Body of pancreas (tissue), 4 donors: ENCODE measurements around the gene LGR6. TPM values are rescaled to one million over a fixed set of nuclear protein-coding genes. Genes with fewer than 3 reads are reported as not detected.
A peak's percentile ranks its signal among the peaks of the same experiment; 100 is the strongest.

Experiments
- ATAC-seq: fragments of 150-250 bp; one replicate; pipeline ENCODE4 v1.9.1; 2016
- DNase-seq, 4 donors: peaks; one replicate each; pipeline ENCODE4 v3.0.0-alpha.2; 2019
- H3K27ac ChIP-seq, 4 donors: fragments of 200-600 bp; sonication (generic); 1 replicate in 3 of 4; 2 replicates in 1 of 4; pipeline versions ENCODE4 v1.5.1 to v1.6.1; 2016 to 2019; ENCODE audit warnings: mild to moderate bottlenecking in 1 of 4, mixed read lengths in 1 of 4, moderate library complexity in 1 of 4
- H3K27me3 ChIP-seq, 2 donors: fragments of 200-600 bp; sonication (generic); one replicate each; pipeline ENCODE4 v1.6.0; 2016; ENCODE audit warnings: mild to moderate bottlenecking in 1 of 2
- H3K36me3 ChIP-seq, 2 donors: fragments of 200-600 bp; sonication (generic); replicated peaks in 1 of 2; 2 replicates each; pipeline ENCODE4 v1.5.1; 2016; ENCODE audit warnings: low read depth in 2 of 2; ENCODE audit not compliant: insufficient read depth in 1 of 2
- H3K4me1 ChIP-seq: fragments of 200-600 bp; sonication (generic); one replicate; pipeline ENCODE4 v1.6.0; 2016
- H3K4me3 ChIP-seq, 2 donors: fragments of 200-600 bp; sonication (generic); 1 replicate in 1 of 2; 2 replicates in 1 of 2; pipeline ENCODE4 v1.5.1; 2016 to 2019
- H3K9me3 ChIP-seq, 3 donors: fragments of 200-600 bp; sonication (generic); 1 replicate in 2 of 3; 2 replicates in 1 of 3; pipeline ENCODE4 v1.5.1; 2016
- POLR2A ChIP-seq, 3 donors: fragments of 450-650 bp; IDR thresholded peaks; one replicate each; pipeline ENCODE4 v1.6.1; 2016; ENCODE audit warnings: antibody characterized with exemption in 3 of 3, mild to moderate bottlenecking in 2 of 3
- WGBS, 2 donors: methylation state at CpG; one replicate each; pipeline ENCODE4 v1.1.5; 2017; 5-methylcytosine and 5-hydroxymethylcytosine counted together
- intact Hi-C: fragments of 100-400 bp; cut with DNase I; formaldehyde crosslinking; loops from one replicate; pipeline ENCODE4 v1.15.1; 2023
- total RNA-seq, 2 donors: library from RNA; depleted of rRNA; stranded (reverse); fragments of >200 nt; gene quantifications; one replicate each; pipeline ENCODE4 v1.1.0, GENCODE V29; 2016
- TF ChIP-seq, protein P1 (sequence below), 7 experiments: fragments of 450-650 bp in 4 of 7; fragments of 200-600 bp in 3 of 7; sonication (generic) in 3 of 7; IDR thresholded peaks; one replicate each; pipeline ENCODE4 v1.5.1; 2016 to 2019; ENCODE audit warnings: antibody characterized with exemption in 7 of 7

The LGR6 gene
- total RNA-seq, 2 donors from 2014 or later, result 0.52 TPM; not detected in 1

DNA sequence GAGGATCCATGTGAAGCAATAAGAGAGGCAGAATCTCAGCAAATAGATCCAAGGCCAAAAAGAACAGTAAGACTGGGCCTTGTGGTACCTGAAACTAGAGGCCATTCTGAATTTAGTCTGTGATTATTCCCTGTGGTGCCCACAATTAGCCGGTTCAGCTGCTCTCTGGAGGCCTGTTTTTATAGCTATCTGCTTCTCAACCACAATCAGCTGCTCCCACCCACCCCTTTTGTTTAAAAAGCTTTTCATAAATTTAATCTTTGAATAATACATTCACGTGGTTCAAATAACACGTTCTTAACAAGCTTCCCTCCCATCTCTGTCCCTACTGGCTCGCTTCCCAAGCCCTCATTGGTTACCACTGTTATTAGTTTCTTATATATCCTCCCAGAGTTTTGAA, 130.1 kb downstream of the LGR6 start:
- no peak for ATAC-seq
- intact Hi-C loops, result no loop called here

DNA sequence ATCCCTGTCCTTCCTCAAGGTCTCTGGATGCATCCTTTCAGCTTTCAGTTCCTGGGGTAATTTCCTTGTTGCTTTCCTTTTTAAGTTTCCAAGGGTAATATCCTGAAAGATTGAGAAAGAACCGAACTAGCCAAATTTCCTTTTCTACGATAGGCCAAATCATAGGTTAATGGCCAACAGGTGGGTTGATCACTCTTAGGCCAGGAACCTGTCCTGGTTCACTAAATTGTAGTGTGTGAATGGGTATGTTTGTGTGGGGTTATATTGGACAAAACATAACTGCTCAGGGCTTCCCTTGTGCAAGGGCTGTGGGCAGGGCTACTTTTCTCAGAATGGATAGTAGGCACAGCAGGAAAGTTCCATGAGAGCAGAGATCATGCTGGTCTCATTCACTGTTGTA, 131.0 kb downstream of the LGR6 start:
- DNase-seq, result no peak

More for the DNA sequence above, 130.1 kb downstream of the LGR6 start:
- H3K4me3 ChIP-seq, result no peak overlapping the region
- DNase-seq, result no peak
- no peaks in the 10 kb centered on the region for H3K9me3 ChIP-seq
- no peak overlapping the region for H3K27ac ChIP-seq
- TF ChIP-seq POLR2A (IDR thresholded peaks at IDR 0.05), result no peak
- TF ChIP-seq, protein P1, sequence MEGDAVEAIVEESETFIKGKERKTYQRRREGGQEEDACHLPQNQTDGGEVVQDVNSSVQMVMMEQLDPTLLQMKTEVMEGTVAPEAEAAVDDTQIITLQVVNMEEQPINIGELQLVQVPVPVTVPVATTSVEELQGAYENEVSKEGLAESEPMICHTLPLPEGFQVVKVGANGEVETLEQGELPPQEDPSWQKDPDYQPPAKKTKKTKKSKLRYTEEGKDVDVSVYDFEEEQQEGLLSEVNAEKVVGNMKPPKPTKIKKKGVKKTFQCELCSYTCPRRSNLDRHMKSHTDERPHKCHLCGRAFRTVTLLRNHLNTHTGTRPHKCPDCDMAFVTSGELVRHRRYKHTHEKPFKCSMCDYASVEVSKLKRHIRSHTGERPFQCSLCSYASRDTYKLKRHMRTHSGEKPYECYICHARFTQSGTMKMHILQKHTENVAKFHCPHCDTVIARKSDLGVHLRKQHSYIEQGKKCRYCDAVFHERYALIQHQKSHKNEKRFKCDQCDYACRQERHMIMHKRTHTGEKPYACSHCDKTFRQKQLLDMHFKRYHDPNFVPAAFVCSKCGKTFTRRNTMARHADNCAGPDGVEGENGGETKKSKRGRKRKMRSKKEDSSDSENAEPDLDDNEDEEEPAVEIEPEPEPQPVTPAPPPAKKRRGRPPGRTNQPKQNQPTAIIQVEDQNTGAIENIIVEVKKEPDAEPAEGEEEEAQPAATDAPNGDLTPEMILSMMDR (IDR thresholded peaks at IDR 0.05), result no peak
- H3K4me1 ChIP-seq, result no peaks in the 10 kb centered on the region
- H3K27me3 ChIP-seq, result no peaks in the 10 kb centered on the region
- no peaks in the 10 kb centered on the region for H3K36me3 ChIP-seq
- WGBS, 2 donors, result 84 to 92% methylated on average over 4 of the region's 4 CpGs

DNA sequence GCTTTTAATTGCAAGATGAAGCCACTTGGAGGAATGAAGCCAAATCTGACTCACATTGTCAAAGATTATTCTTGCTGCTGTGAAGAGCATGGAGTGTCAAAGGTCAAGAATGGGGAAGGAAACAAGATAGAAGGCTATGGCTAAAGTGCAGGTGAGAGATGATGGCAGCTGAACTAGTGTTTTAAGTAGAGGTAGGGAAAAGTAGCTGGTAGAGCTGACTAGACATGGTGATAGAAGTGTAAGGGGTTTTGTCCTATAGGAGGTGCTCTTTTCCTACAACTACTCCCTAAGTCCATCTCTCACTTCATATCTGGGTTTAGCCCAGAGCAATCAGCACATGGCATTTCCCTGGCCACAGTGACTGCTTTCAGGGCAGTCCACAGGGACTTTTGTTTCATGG, 136.3 kb downstream of the LGR6 start:
- TF ChIP-seq, protein P1 (IDR thresholded peaks at IDR 0.05), result no peak
- TF ChIP-seq POLR2A (IDR thresholded peaks at IDR 0.05), result no peak
- H3K9me3 ChIP-seq, result no peaks in the 10 kb centered on the region

More for the DNA sequence above, 131.0 kb downstream of the LGR6 start:
- Histone ChIP-seq H3K4me1 (no peaks in the 10 kb centered on the region), H3K27me3 (no peaks in the 10 kb centered on the region), H3K27ac (no peak overlapping the region), H3K36me3 (no peaks in the 10 kb centered on the region), H3K9me3 (no peaks in the 10 kb centered on the region), H3K4me3 (no peak overlapping the region)
- 91 to 93% methylated on average over 2 of the region's 2 CpGs for WGBS, 2 donors
- ATAC-seq, result no peak
- TF ChIP-seq POLR2A (IDR thresholded peaks at IDR 0.05), result no peak
- TF ChIP-seq, protein P1 (IDR thresholded peaks at IDR 0.05), result no peak
- intact Hi-C loops, result no loop called here

DNA sequence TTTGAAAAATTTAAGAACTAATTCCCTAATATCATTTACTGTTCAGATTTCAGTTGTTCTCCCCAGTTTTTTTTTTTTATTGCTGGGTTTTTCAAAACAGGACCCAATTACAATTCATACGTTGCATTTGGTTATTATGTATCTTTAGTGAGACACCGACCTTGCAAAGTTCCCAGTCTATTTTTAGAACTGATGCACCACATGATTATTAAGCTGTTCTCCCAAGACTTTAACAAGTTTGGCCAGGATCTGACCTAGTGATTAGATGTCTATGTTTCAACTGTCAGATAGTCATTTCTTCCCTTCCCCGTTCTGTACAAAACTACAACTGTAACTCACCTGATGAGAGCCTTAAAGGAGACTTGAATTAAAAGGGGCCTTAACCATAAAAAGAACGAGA, 140.3 kb downstream of the LGR6 start:
- Histone ChIP-seq H3K4me1 (no peaks in the 10 kb centered on the region), H3K36me3 (no peaks in the 10 kb centered on the region), H3K27ac (no peak overlapping the region), H3K4me3 (no peak overlapping the region), H3K9me3 (no peaks in the 10 kb centered on the region), H3K27me3 (no peaks in the 10 kb centered on the region)
- intact Hi-C loops, result no loop called here
- TF ChIP-seq, protein P1 (IDR thresholded peaks at IDR 0.05), result no peak
- no peak for TF ChIP-seq POLR2A (IDR thresholded peaks at IDR 0.05)
- no peak for ATAC-seq
- DNase-seq, result no peak
- 64 to 67% methylated on average over 4 of the region's 4 CpGs for WGBS, 2 donors

More for the DNA sequence above, 136.3 kb downstream of the LGR6 start:
- ATAC-seq (no peak), DNase-seq (no peak)
- no peaks in the 10 kb centered on the region for H3K27me3 ChIP-seq
- H3K4me3 ChIP-seq, result no peak overlapping the region
- intact Hi-C loops, result no loop called here
- H3K4me1 ChIP-seq, result no peaks in the 10 kb centered on the region
- H3K36me3 ChIP-seq, result no peaks in the 10 kb centered on the region
- H3K27ac ChIP-seq, result no peak overlapping the region

DNA sequence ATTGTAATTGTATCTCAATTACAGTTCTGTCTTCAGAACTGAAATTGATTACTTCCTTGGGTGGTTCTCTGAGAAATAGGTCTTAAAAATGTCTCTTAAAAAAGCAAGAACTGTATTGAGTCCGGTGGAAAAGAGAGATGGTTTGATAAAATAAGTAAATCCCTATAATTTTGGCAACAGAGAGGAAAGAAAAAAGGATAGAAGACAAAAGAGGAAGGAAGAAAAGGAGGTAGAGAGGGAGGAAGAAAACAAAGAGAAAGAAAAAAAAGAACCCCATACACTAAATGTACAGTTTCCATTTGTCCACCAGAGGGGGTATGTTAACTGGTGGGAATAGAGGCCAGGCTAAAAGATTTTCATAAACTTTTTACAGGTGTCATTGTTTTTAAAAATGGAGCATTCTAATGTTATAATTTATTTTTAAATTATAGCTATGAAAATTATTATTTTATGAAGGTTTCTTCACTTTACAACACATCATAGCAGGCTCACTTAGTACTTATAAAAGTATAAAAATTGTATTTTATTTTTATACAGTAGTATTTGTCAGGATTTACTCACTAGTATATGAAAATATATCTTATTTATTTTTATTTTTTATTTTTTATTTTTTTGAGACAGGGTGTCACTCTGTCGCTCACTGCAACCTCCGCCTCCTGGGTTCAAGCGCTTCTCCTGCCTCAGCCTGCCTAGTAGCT, 150.2 kb downstream of the LGR6 start:
- Histone ChIP-seq H3K4me1 (peaks cover 4% of the 10 kb centered on the region), H3K9me3 (no peaks in the 10 kb centered on the region), H3K36me3 (no peaks in the 10 kb centered on the region), H3K27me3 (no peaks in the 10 kb centered on the region), H3K4me3 (no peak overlapping the region), H3K27ac (no peak overlapping the region)
- TF ChIP-seq, protein P1 (IDR thresholded peaks at IDR 0.05), result peak; percentile 19 to 87 (median 76)
- no peak for TF ChIP-seq POLR2A (IDR thresholded peaks at IDR 0.05)
- ATAC-seq (no peak), DNase-seq (no peak)
- intact Hi-C loops, result loop anchor here (5.0 kb wide), 1 partner anchor 374 kb away; no protein-coding TSS in a partner anchor
- WGBS, 2 donors, result 62 to 66% methylated on average over 4 of the region's 4 CpGs
